Progenitor cell of endocrine pancreas (in vitro differentiated cells): ENCODE measurements around the gene PADI3. TPM values are rescaled to one million over a fixed set of nuclear protein-coding genes. Genes with fewer than 3 reads are reported as not detected.

Source experiments
- DNase-seq: peaks from one replicate; pipeline ENCODE4 v3.0.0; 2021; ENCODE audit warnings: low spot score; ENCODE audit not compliant: unreplicated experiment
- H3K27ac Mint-ChIP-seq: 2 replicates; pipeline ENCODE4 v1.8.0; 2021; ENCODE audit warnings: mild to moderate bottlenecking, moderate library complexity, mixed read lengths
- H3K27me3 Mint-ChIP-seq: 2 replicates; pipeline ENCODE4 v1.8.0; 2021; ENCODE audit warnings: mixed read lengths
- H3K36me3 Mint-ChIP-seq: 2 replicates; pipeline ENCODE4 v1.8.0; 2022; ENCODE audit warnings: mixed read lengths; ENCODE audit not compliant: insufficient read depth
- H3K4me1 Mint-ChIP-seq: 2 replicates; pipeline ENCODE4 v1.8.0; 2021; ENCODE audit warnings: low read depth, mixed read lengths
- H3K4me3 Mint-ChIP-seq: 2 replicates; pipeline ENCODE4 v1.8.0; 2021; ENCODE audit warnings: low read depth, mild to moderate bottlenecking, moderate library complexity, mixed read lengths
- H3K9me3 Mint-ChIP-seq: 2 replicates; pipeline ENCODE4 v1.8.0; 2021; ENCODE audit warnings: low read depth, mixed read lengths
- CTCF ChIP-seq: fragments of 200-600 bp; sonication (generic); IDR thresholded peaks from one replicate; pipeline ENCODE4 v1.5.0; 2021; ENCODE audit warnings: antibody characterized with exemption, mild to moderate bottlenecking; ENCODE audit not compliant: unreplicated experiment
- total RNA-seq: library from RNA; stranded (reverse); gene quantifications from 2 replicates; pipeline ENCODE4 v1.2.1, GENCODE V29; 2021

PADI3 gene
- total RNA-seq, 1 donor from 2014 or later, result not detected

- no peak for DNase-seq
- no peak overlapping the region for H3K27ac Mint-ChIP-seq
- peaks cover 23% of the 10 kb centered on the region for H3K27me3 Mint-ChIP-seq
- TF ChIP-seq CTCF, result no peak
- H3K36me3 Mint-ChIP-seq, result no peaks in the 10 kb centered on the region
- no peak overlapping the region for H3K4me3 Mint-ChIP-seq
- no peaks in the 10 kb centered on the region for H3K9me3 Mint-ChIP-seq
- peaks cover 3% of the 10 kb centered on the region for H3K4me1 Mint-ChIP-seq
Observed at GRCh38 chr1:17207540-17207939, 41.4 kb upstream of the PADI3 start.

- Mint-ChIP-seq H3K4me1 (peaks cover 6% of the 10 kb centered on the region), H3K9me3 (no peaks in the 10 kb centered on the region), H3K4me3 (no peak overlapping the region), H3K36me3 (no peaks in the 10 kb centered on the region), H3K27ac (no peak overlapping the region), H3K27me3 (peaks cover 27% of the 10 kb centered on the region)
- no peak for DNase-seq
- TF ChIP-seq CTCF, result no peak
Observed at GRCh38 chr1:17207966-17208418, 40.9 kb upstream of the PADI3 start.

DNA sequence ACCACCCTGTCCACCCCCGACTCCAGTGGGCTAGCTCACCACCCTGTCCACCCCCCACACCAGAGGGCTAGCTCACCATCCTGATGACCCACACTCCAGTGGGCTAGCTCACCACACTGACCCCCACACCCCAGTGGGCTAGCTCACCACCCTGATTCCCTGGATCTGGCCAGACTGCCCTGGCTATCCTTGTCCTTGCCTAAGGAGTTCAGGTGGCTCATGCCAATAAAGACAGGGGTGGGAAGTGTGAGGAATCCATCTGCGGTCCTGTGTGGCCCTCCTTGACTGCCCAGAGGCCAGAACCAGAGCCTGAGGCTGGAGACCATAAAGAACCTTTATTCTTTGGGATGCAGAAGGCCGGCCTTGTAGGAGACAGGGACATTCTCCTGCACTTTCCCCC is 40.4 kb upstream of the PADI3 start:
- DNase-seq, result no peak
- Mint-ChIP-seq H3K4me1 (peaks cover 11% of the 10 kb centered on the region), H3K27me3 (peaks cover 30% of the 10 kb centered on the region), H3K9me3 (no peaks in the 10 kb centered on the region), H3K36me3 (no peaks in the 10 kb centered on the region), H3K4me3 (no peak overlapping the region), H3K27ac (no peak overlapping the region)
- TF ChIP-seq CTCF, result no peak

GRCh38 chr1:17209430-17209829 is 39.5 kb upstream of the PADI3 start:
- Mint-ChIP-seq H3K4me1 (peaks cover 11% of the 10 kb centered on the region), H3K4me3 (no peak overlapping the region), H3K27ac (no peak overlapping the region), H3K9me3 (no peaks in the 10 kb centered on the region), H3K36me3 (no peaks in the 10 kb centered on the region), H3K27me3 (peaks cover 26% of the 10 kb centered on the region)
- DNase-seq, result no peak
- no peak for TF ChIP-seq CTCF

DNA sequence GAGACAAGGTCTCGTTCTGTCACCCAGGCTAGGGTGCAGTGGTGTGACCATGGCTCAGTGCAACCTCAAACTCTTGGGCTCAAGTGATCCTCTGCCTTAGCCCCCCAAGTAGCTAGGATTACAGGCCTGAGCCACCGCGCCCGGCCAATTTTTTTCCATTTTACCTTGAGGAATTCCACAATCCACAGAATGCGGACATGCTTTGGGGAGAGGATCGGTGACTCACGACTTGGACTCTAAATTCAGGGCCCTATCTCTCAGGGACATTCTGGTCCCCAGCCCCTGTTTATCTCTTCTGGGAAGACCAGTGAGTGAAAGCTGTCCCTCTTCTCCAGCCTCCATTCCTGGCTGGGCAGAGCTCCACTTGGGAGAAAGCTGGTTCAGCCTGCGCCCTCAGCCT is 38.7 kb upstream of the PADI3 start:
- Mint-ChIP-seq H3K4me1 (peaks cover 11% of the 10 kb centered on the region), H3K27ac (no peak overlapping the region)

More for the DNA sequence above, 38.7 kb upstream of the PADI3 start:
- TF ChIP-seq CTCF, result no peak
- Mint-ChIP-seq H3K27me3 (peaks cover 22% of the 10 kb centered on the region), H3K9me3 (no peaks in the 10 kb centered on the region), H3K4me3 (no peak overlapping the region), H3K36me3 (no peaks in the 10 kb centered on the region)
- no peak for DNase-seq
